D341Med (cell line): ENCODE results near the gene S100A6.
"Not testable (repeated sequence)": the region's sequence is repeated elsewhere in the genome, so short reads cannot be mapped to it uniquely, and the experiment has no call there.

Source experiments
- DNase-seq: peaks from one replicate; pipeline ENCODE4 v3.0.0; 2012; ENCODE audit warnings: low spot score

Gene S100A6

GRCh38 chr1:153535242-153536011, at the start of gene S100A6:
S100A6 (minus strand) TSS chr1:153535991; CDS start chr1:153535339, 652 bp downstream.
- DNase-seq: no peak

- DNase-seq: no peak
Observed at GRCh38 chr1:153585006-153585405, 49.2 kb upstream of the S100A6 start.

- no peak for DNase-seq
Observed at GRCh38 chr1:153583976-153584375, 48.2 kb upstream of the S100A6 start.

- DNase-seq: not testable (repeated sequence)
Observed at GRCh38 chr1:153583514-153583913, 47.7 kb upstream of the S100A6 start.

- not testable (repeated sequence) for DNase-seq
Observed at GRCh38 chr1:153582836-153583235, 47.0 kb upstream of the S100A6 start.

GRCh38 chr1:153578936-153579335, 43.1 kb upstream of the S100A6 start:
- no peak for DNase-seq

- DNase-seq: no peak
Observed at GRCh38 chr1:153578490-153578889, 42.7 kb upstream of the S100A6 start.

GRCh38 chr1:153577624-153578051, 41.8 kb upstream of the S100A6 start:
- DNase-seq: no peak

GRCh38 chr1:153577138-153577537, 41.3 kb upstream of the S100A6 start:
- no peak for DNase-seq

GRCh38 chr1:153575497-153575896, 39.7 kb upstream of the S100A6 start:
- DNase-seq: not testable (repeated sequence)

GRCh38 chr1:153575081-153575491, 39.3 kb upstream of the S100A6 start:
- not testable (repeated sequence) for DNase-seq

GRCh38 chr1:153573351-153573750, 37.6 kb upstream of the S100A6 start:
- no peak for DNase-seq

- DNase-seq: peak; percentile 84
Observed at GRCh38 chr1:153572569-153573015, 36.8 kb upstream of the S100A6 start.

GRCh38 chr1:153571706-153572105, 35.9 kb upstream of the S100A6 start:
- DNase-seq: no peak

- no peak for DNase-seq
Observed at GRCh38 chr1:153570874-153571273, 35.1 kb upstream of the S100A6 start.

- no peak for DNase-seq
Observed at GRCh38 chr1:153569465-153569864, 33.7 kb upstream of the S100A6 start.

GRCh38 chr1:153568367-153569099, 32.7 kb upstream of the S100A6 start:
- DNase-seq: peak; percentile 94

GRCh38 chr1:153567621-153568366, 32.0 kb upstream of the S100A6 start:
- DNase-seq: no peak

GRCh38 chr1:153566414-153567371, 30.9 kb upstream of the S100A6 start:
- peak; percentile 68 for DNase-seq

- no peak for DNase-seq
Observed at GRCh38 chr1:153565529-153566374, 30.0 kb upstream of the S100A6 start, which contains the start of gene S100A2. S100A2 (minus strand) TSS chr1:153565844; CDS start chr1:153563877, 1,967 bp downstream.
